HG02973 (cell line): ENCODE data around the gene WNT7B.

Experiments
- ATAC-seq: cut with Tn5 transposase; IDR thresholded peaks from one replicate; pipeline ENCODE4 v1.9.1; 2021; ENCODE audit warnings: moderate library complexity; ENCODE audit not compliant: unreplicated experiment

The WNT7B gene

GRCh38 chr22:45974498-45974897 is 2.5 kb downstream of the WNT7B start:
- no peak for ATAC-seq

GRCh38 chr22:45972889-45973253 is 4.1 kb downstream of the WNT7B start:
- no peak for ATAC-seq

GRCh38 chr22:45972091-45972888 is 4.7 kb downstream of the WNT7B start:
- no peak for ATAC-seq

GRCh38 chr22:45971408-45972028 is 5.4 kb downstream of the WNT7B start:
- no peak for ATAC-seq

GRCh38 chr22:45970705-45971407 is 6.1 kb downstream of the WNT7B start:
- no peak for ATAC-seq

- no peak for ATAC-seq
These were observed 7.0 kb downstream of the WNT7B start for GRCh38 chr22:45969801-45970470.

- ATAC-seq = no peak
These were observed 7.6 kb downstream of the WNT7B start for GRCh38 chr22:45969414-45969799.

- ATAC-seq = no peak
These were observed 8.1 kb downstream of the WNT7B start for GRCh38 chr22:45968751-45969413.

GRCh38 chr22:45968003-45968650 is 8.8 kb downstream of the WNT7B start:
- ATAC-seq = no peak

GRCh38 chr22:45966895-45967365 is 10.0 kb downstream of the WNT7B start:
- no peak for ATAC-seq

- ATAC-seq = no peak
These were observed 10.6 kb downstream of the WNT7B start for GRCh38 chr22:45966320-45966894.

GRCh38 chr22:45965563-45965962 is 11.4 kb downstream of the WNT7B start:
- no peak for ATAC-seq

GRCh38 chr22:45964926-45965527 is 11.9 kb downstream of the WNT7B start:
- no peak for ATAC-seq

GRCh38 chr22:45964372-45964771 is 12.6 kb downstream of the WNT7B start:
- ATAC-seq = no peak

GRCh38 chr22:45963821-45964220 is 13.1 kb downstream of the WNT7B start:
- no peak for ATAC-seq

- no peak for ATAC-seq
These were observed 14.1 kb downstream of the WNT7B start for GRCh38 chr22:45962756-45963324.

- ATAC-seq = no peak
These were observed 14.6 kb downstream of the WNT7B start for GRCh38 chr22:45962434-45962718.

- ATAC-seq = no peak
These were observed 15.1 kb downstream of the WNT7B start for GRCh38 chr22:45961679-45962433.
